Adrenal gland (tissue), 12 donors: Measurements from ENCODE around the gene KRT6C. TPM values are rescaled to one million over a fixed set of nuclear protein-coding genes. Genes with fewer than 3 reads are reported as not detected.

Experiments used
- DNase-seq, 7 donors: peaks; one replicate each; pipeline ENCODE4 v3.0.0-alpha.2; 2019 to 2020
- H3K27ac ChIP-seq, 5 donors: fragments of 200-600 bp; sonication (generic) in 4 of 5; 1 replicate in 3 of 5; 2 replicates in 2 of 5; pipeline versions ENCODE4 v1.5.1 to v1.8.0; 2016 to 2020; ENCODE audit warnings: mild to moderate bottlenecking in 1 of 5
- H3K27me3 ChIP-seq: fragments of 200-600 bp; 2 replicates; pipeline ENCODE4 v1.8.0; 2021
- H3K36me3 ChIP-seq, 2 donors: fragments of 200-600 bp; replicated peaks in 1 of 2; 1 replicate in 1 of 2; 2 replicates in 1 of 2; pipeline versions ENCODE4 v1.5.1 to v1.8.0; 2018 to 2022
- H3K4me1 ChIP-seq, 2 donors: fragments of 200-600 bp; replicated peaks in 1 of 2; 1 replicate in 1 of 2; 2 replicates in 1 of 2; pipeline versions ENCODE4 v1.5.1 to v1.8.0; 2018 to 2021
- H3K4me3 ChIP-seq, 4 donors: fragments of 200-600 bp; sonication (generic) in 3 of 4; one replicate each; pipeline ENCODE4 v1.5.1; 2016 to 2018
- H3K9me3 ChIP-seq, 3 donors: fragments of 200-600 bp; sonication (generic) in 1 of 3; replicated peaks in 1 of 3; 1 replicate in 2 of 3; 2 replicates in 1 of 3; pipeline versions ENCODE4 v1.5.1 to v1.8.0; 2016 to 2021
- POLR2A ChIP-seq, 2 donors: fragments of 450-650 bp; IDR thresholded peaks; one replicate each; pipeline ENCODE4 v1.6.1; 2017; ENCODE audit warnings: antibody characterized with exemption in 2 of 2, mild to moderate bottlenecking in 2 of 2, moderate library complexity in 1 of 2
- WGBS, 4 donors: extraction: QIAGEN DNeasy Blood & Tissue Kit in 2 of 4; methylation state at CpG; one replicate each; pipeline versions ENCODE4 v1.1.5 to v1.1.7; 2013 to 2017; 5-methylcytosine and 5-hydroxymethylcytosine counted together
- intact Hi-C, 2 donors: fragments of 100-400 bp; cut with DNase I; formaldehyde crosslinking; loops; one replicate each; pipeline versions ENCODE4 v1.14.1 to v1.15.0; 2022 to 2023
- polyA plus RNA-seq, 3 donors: library from polyadenylated mRNA; stranded (reverse); fragments of 200-250 nt in 2 of 3; fragments of 350-450 nt in 1 of 3; fragmentation: Illumina TruSeq in 1 of 3; extraction: RNeasy Lipid Tissue Mini Kit (QIAGEN cat#74804) in 1 of 3; gene quantifications; one replicate each; pipeline ENCODE4 v1.2.3, GENCODE V29; 2013 to 2014
- total RNA-seq, 9 donors: library from RNA; depleted of rRNA in 4 of 9; stranded (reverse); fragments of >200 nt in 4 of 9; fragments of 120-200 nt in 1 of 9; fragmentation: NEBNext Ultra II Directional in 1 of 9; extraction: Animal tissue kit (Norgen Biotek cat#: 25700) in 1 of 9; gene quantifications; one replicate each; pipeline versions ENCODE4 v1.1.0 to v1.2.4, GENCODE V29; 2013 to 2023
- TF ChIP-seq, protein P1 (sequence below), 6 experiments: fragments of 450-650 bp in 4 of 6; fragments of 200-600 bp in 2 of 6; sonication (generic) in 1 of 6; IDR thresholded peaks; 1 replicate in 5 of 6; 2 replicates in 1 of 6; pipeline versions ENCODE4 v1.5.1 to v1.8.0; 2016 to 2021; ENCODE audit warnings: antibody characterized with exemption in 6 of 6, mild to moderate bottlenecking in 2 of 6, moderate library complexity in 1 of 6
- donor health status: healthy with polysubstance abuse.
- donor health status: Bipolar disorder and iron deficiency.
- donor health status: DM: yes; HTN: yes; CAD: no.
- donor health status: DM: no; HTN: no; CAD: no.
- donor health status: DM: no; HTN: no; CAD: no.
- donor health status: DM: yes; HTN: yes; CAD: no.

Gene KRT6C
- total and polyA plus RNA-seq, 12 donors = 0.17 to 0.28 TPM; not detected in 10

DNA sequence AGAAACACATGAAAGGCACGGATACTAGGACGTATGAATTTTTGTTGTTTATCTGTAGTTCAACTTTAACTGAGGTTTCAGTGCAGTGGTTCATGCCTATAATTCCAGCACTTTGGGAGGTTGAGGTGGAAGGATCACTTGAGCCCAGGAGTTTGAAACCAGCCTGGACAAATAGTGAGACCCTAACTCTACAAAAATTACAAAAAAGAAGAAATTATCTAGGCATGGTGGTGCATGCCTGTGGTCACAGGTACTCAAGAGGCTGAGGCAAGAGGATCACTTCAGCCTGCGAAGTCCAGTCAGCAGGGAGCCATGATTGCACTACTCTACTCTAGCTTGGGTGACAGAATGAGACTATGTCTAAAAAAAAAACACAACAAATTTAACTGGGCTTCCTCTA lies 29.6 kb downstream of the KRT6C start:
- Histone ChIP-seq H3K4me1 (no peaks in the 10 kb centered on the region), H3K4me3 (no peak overlapping the region), H3K36me3 (no peaks in the 10 kb centered on the region), H3K9me3 (no peaks in the 10 kb centered on the region), H3K27me3 (no peaks in the 10 kb centered on the region), H3K27ac (no peak overlapping the region)
- 73 to 86% (median 83%) methylated on average over 3 of the region's 3 CpGs for WGBS, 4 donors
- TF ChIP-seq, protein P1, sequence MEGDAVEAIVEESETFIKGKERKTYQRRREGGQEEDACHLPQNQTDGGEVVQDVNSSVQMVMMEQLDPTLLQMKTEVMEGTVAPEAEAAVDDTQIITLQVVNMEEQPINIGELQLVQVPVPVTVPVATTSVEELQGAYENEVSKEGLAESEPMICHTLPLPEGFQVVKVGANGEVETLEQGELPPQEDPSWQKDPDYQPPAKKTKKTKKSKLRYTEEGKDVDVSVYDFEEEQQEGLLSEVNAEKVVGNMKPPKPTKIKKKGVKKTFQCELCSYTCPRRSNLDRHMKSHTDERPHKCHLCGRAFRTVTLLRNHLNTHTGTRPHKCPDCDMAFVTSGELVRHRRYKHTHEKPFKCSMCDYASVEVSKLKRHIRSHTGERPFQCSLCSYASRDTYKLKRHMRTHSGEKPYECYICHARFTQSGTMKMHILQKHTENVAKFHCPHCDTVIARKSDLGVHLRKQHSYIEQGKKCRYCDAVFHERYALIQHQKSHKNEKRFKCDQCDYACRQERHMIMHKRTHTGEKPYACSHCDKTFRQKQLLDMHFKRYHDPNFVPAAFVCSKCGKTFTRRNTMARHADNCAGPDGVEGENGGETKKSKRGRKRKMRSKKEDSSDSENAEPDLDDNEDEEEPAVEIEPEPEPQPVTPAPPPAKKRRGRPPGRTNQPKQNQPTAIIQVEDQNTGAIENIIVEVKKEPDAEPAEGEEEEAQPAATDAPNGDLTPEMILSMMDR (IDR thresholded peaks at IDR 0.05) = no peak
- TF ChIP-seq POLR2A (IDR thresholded peaks at IDR 0.05) = no peak
- intact Hi-C loops = no loop called here
- no peak for DNase-seq

DNA sequence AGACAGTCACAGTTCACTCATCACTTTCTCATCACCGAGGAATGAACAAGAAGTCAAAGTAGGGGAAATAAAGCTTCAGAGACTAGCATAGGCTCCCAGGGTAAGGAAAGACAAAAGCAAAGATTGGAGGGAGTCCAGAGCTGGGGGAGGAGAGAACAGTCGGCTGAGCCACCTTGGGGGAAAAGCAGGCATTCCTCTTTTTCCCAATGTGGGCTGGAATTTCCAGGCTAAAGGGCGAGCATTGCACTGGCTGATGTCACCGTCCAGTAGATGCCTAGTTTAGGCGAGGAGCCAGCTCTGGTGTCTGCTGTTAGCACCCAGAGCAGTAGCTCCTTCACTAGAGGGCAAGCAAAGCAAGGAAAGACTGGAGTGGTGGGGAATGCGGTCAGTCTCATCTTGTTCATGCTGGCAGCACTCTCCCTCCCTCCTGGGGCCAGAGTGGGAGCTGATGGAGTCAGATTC lies 31.0 kb downstream of the KRT6C start:
- no peaks in the 10 kb centered on the region for H3K4me1 ChIP-seq
- H3K27ac ChIP-seq = no peak overlapping the region
- no peaks in the 10 kb centered on the region for H3K27me3 ChIP-seq
- TF ChIP-seq POLR2A (IDR thresholded peaks at IDR 0.05) = no peak
- TF ChIP-seq, protein P1 (IDR thresholded peaks at IDR 0.05) = no peak
- WGBS, 4 donors = 27 to 34% (median 33%) methylated on average over 5 to 6 of the region's 6 CpGs
- H3K4me3 ChIP-seq = no peak overlapping the region
- intact Hi-C loops = no loop called here
- peak in 1 of 7 donors; percentile 4 for DNase-seq
- no peaks in the 10 kb centered on the region for H3K36me3 ChIP-seq
- no peaks in the 10 kb centered on the region for H3K9me3 ChIP-seq

DNA sequence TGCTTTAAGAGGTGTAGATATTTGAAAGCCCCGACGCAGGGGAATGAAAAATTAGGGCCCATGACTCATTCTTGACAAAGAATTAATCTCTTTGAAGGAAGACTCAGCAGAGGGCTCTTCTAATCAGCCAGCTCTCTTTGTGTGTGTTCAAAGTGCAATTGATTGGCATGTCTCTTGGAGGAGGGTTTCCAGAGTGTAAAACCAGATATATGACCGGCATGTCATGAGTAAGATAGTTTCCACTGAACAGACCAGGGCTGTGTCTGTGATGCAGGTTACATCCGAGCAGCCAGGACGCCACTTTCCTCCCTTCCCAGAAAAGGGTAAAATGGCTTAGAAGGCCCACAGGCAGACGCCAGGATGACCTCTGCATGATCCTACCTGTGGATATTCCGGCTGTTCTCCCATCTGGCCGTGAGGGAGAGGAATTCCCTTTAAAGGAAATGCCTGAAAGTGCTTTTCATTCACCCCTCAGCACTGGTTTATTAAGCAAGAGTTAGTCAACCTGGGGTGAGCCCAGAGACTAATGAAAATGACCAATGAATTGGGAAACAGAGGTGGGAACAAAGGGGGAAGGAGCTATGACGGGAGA lies 32.2 kb downstream of the KRT6C start:
- Histone ChIP-seq H3K9me3 (no peaks in the 10 kb centered on the region), H3K27me3 (no peaks in the 10 kb centered on the region), H3K4me3 (no peak overlapping the region), H3K27ac (no peak overlapping the region), H3K36me3 (no peaks in the 10 kb centered on the region), H3K4me1 (no peaks in the 10 kb centered on the region)
- 52 to 55% (median 54%) methylated on average over 8 to 9 of the region's 9 CpGs for WGBS, 4 donors
- DNase-seq = no peak
- intact Hi-C loops = no loop called here
- TF ChIP-seq, protein P1 (IDR thresholded peaks at IDR 0.05) = no peak
- no peak for TF ChIP-seq POLR2A (IDR thresholded peaks at IDR 0.05)

DNA sequence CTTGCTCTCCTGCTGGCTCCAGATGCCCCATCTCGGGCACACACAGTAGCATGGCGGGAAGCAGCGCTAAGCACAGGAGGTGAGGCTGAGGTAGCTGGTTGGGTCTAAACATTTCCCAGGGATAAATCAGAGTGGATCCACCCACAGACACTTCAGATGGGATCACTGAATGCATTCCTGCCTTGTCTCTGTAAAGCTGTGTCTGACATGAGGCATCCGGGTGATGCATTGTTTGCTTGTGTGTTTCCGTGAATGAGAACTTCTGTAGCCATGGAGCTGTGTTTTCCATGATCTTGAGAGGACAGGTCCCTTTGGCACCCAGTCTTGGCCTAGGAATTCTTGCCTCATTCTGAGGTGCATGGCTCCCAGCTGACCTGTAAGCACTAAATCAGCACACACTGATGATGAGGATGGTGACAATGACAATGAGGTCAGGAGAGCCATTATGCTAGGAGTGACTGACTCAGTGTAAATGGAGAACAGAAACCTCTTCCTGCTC lies 32.7 kb downstream of the KRT6C start:
- Histone ChIP-seq H3K27me3 (no peaks in the 10 kb centered on the region), H3K27ac (no peak overlapping the region)
- 86 to 95% (median 90%) methylated on average over 5 of the region's 5 CpGs for WGBS, 4 donors

More for the DNA sequence above, 32.7 kb downstream of the KRT6C start:
- Histone ChIP-seq H3K36me3 (no peaks in the 10 kb centered on the region), H3K9me3 (no peaks in the 10 kb centered on the region), H3K4me1 (no peaks in the 10 kb centered on the region), H3K4me3 (no peak overlapping the region)
- no peak for TF ChIP-seq POLR2A (IDR thresholded peaks at IDR 0.05)
- TF ChIP-seq, protein P1 (IDR thresholded peaks at IDR 0.05) = no peak
- intact Hi-C loops = no loop called here
- no peak for DNase-seq
